CD4-positive, alpha-beta T cell treated with Interleukin-4 for 4 hours (primary cell): ENCODE results near the gene SF3B3.
A peak's percentile ranks its signal among the peaks of the same experiment; 100 is the strongest.
"Not testable (repeated sequence)": the region's sequence is repeated elsewhere in the genome, so short reads cannot be mapped to it uniquely, and the experiment has no call there.

Experiments used
- DNase-seq: peaks from one replicate; pipeline ENCODE4 v3.0.0-alpha.2; 2020

The SF3B3 gene

DNA sequence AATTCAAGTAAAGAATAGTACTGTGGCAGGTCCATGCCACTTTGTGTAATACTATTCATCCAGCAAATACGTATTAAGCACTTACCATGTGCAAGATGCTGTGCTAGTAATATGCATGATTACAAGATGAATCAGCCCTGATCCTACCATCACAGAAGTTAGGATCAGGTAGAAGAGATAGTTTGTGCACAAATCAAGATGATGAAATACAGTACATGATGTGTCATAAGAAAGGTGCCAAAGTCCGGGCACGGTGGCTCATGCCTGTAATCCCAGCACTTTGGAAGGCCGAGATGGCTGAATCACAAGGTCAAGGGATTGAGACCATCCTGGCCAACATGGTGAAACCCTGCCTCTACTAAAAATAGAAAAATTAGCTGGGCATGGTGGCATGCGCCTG, 11.2 kb upstream of the SF3B3 start:
- DNase-seq: no peak

- DNase-seq: peak; percentile 76
Measured at GRCh38 chr16:70520612-70521297, 2.9 kb upstream of the SF3B3 start.

DNA sequence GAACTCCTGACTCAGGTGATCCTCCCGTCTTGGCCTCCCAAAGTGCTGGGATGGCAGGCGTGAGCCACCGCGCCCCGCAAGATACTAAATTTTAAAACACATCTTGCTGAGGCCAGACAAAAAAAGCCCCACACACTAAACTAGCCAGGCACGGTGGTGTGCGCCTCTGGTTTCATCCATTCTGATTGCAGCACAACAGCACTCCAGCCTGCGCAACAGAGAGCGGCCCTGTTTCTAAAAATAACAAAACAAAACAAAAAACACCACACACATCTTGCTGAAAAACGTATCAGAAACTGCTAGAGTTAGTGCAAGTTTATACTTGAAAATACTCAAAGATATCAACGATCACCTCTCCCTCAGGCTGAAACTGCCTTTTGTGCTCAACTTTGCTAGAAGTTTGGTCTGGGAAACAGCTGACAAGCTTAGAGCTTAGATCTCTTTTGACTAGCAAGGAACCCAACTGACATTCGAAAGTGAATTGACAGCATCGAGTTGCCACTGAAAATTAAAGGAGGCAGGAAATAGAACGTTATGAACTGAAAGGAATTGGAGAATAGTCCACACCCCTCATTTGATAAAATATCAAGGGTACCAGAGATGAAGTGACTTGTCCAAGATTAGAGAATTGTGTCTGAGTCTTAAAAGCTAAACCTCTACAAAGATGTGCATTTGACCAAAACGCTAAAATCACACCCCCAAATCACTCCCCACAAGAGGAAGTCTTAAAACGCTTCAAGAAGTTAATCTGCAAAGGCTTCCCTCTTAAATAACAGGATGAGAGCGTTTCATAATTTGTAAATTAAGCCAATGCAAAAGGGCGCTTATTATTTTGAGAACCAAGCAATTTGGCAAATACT, 1.2 kb upstream of the SF3B3 start:
- DNase-seq: peak; percentile 19

DNA sequence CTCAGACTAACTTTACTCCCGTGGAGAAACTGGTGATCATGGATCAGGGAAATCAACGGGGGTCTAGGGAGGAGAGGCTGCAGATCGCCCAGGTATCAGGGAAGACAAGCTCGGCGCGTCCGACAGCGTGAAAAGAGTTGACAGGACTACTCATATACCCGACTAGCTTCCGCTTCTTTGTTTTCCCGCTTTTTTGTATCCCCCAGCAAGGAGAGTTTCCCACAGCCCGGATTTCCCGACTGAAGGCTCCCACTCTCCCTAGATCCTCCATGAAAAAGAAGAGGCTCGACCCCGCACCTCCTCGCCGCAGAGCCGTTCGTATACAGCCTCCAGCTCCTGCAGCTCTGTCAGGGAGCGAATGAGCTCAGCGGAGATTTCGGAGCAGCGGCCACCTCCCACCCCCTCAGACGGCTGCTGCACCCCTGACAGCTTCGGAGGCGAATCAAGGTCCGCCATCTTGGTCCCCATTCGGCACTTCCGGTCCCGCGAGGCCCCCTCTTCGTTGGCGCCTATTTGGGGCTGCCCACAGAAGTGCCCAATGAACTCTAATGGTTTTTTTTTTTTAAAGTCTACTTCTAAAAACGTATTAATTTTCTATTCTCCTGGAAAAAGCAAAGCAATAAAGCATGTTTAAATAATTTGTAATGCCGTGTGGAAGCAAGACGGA, 407 bp upstream of the SF3B3 start, which contains the start of gene COG4:
TSS of gene COG4 (minus strand) at position 479 of the 667 bp plus-strand sequence. CDS start at position 468, 11 bp downstream.
- peak; percentile 90 for DNase-seq

DNA sequence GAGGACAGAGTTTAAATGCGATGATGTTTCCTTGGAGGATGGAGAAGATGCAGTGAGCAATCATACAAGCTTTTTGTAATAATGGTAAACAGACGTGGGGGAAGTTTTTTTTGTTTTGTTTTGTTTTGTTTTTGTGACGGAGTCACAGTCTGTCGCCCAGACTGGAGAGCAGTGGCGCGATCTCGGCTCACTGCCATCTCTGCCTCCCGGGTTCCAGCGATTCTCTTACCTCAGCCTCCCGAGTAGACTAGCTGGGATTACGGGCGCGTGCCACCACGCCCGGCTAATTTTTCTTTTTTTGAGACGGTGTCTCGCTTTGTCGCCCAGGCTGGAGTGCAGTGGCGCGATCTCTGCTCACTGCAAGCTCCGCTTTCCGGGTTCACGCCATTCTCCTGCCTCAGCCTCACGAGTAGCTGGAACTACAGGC, 796 bp downstream of the SF3B3 start:
- peak; percentile 34 for DNase-seq

- DNase-seq: no peak
Measured at GRCh38 chr16:70526403-70526802, 2.8 kb downstream of the SF3B3 start.

GRCh38 chr16:70527315-70527996, 3.8 kb downstream of the SF3B3 start:
- no peak for DNase-seq

DNA sequence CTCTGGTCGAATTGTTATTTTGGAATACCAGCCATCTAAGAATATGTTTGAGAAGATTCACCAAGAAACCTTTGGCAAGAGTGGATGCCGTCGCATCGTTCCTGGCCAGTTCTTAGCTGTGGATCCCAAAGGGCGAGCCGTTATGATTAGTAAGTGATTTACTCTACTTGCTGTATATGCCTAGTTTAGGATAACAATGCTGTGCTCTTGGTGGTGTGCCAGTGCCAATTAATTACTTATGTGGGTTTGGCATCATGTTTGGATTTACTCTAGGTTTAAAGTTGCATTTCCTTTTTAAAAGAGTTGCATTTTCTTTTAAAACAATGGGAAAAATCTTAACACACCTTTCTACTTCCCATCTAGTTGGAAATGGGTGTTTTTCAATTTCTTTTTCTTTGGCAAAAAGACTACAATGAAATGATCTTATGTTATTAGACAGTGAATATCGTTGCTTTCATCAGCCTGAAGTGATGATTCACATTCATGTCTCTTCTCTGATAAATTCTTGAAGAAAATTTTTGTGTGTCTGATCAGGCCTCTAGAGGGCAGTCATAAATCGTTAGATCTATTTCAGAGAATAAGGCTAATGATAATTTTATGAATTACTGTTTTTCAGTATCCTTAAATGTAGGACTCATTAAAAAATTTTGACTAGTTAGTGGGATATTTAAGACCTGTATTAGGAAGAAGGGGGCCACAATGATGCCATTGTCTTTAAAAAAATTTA, 5.6 kb downstream of the SF3B3 start:
- peak; percentile 61 for DNase-seq

GRCh38 chr16:70529954-70530353, 6.3 kb downstream of the SF3B3 start:
- DNase-seq: not testable (repeated sequence)

DNA sequence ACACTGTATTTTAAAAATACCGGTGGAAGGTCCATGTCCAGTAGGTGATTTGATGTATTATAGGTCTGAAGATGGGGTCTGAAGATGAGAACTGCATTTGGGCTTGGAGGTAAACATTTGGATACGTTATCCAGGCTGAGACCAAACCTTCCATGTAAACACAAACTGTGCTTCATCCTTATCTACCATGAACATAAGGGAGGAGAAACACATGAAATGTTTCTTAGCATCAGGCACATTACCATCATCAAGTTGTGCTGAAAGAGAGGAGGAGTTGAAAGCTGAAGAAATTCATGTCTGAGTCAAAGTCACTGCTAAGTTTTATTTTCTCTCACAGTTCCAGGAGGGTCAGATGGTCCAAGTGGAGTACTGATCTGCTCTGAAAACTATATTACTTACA, 11.4 kb downstream of the SF3B3 start:
- no peak for DNase-seq

DNA sequence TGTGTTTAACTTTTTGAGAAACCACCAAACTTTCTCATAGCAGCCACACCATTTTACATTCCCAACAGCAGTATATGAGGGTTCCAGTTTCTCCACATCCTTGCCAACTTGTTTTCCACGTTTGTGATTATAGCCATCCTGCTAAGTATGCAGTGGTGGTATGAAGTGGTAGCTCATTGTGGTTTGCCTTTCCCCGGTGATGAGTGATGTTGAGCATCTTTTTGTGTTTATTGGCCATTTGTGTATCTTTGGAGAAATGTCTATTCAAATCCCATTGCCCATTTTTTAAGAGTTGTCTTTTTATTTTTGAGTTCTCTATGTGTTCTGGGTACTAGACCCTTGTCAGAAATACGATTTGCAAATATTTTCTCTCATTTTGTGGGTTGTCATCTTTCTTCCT, 17.4 kb downstream of the SF3B3 start:
- no peak for DNase-seq

GRCh38 chr16:70544548-70544947, 20.9 kb downstream of the SF3B3 start:
- DNase-seq: no peak

DNA sequence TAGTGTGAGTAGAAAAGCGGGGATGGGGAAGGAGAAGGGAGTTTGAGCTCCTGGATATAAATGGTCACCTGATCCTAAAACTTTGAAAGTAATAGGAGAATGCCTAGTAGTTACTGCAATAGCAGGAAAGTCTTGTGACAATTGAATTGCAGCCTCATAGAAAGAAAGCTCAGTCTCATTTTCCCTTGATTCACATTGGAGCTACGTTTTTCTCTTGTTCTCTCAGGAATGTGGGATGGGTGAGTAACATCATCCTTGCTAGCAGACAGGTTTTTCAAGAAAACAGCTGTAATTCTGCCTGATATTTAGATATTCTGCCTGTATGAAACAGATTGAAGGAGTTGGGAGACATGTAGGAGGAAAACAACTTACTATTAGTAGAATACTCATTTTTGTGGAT, 25.3 kb downstream of the SF3B3 start:
- no peak for DNase-seq

DNA sequence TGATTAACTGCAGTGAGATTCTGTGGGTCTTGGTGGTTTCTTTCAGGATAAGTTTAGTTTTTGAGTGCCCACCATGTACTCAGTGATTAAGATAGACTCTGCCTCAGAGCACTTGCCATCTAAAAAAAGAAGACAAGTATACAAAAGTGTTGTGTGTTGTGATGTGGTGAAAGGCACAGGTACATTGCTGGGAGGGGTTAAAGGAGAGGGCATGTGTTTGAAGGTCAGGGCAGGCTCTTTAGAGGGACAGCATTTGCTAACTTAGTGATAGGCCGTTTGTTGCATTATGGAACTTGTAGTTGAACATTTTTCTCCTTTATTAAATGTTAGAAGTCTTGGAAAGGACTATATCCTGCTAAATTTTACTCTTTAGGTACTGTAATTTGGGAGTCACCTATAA, 26.5 kb downstream of the SF3B3 start:
- DNase-seq: no peak

GRCh38 chr16:70551788-70552187, 28.2 kb downstream of the SF3B3 start:
- DNase-seq: no peak

DNA sequence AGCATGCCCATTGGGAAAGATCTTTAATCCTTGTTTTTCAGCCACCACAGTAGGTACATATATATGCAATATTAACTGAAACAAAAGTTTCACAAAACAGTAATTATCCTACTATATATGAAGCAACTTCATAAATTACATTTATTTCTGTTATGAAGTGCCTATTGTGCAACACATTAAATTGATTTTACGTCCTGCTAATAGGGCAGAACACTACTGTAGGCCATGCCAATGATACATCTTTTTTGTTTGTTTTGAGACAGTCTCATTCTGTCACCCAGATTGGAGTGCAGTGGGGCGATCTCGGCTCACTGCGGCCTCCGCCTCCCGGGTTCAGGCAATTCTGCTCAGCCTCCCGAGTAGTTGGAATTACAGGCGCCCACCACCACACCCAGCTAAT, 29.1 kb downstream of the SF3B3 start:
- DNase-seq: no peak

GRCh38 chr16:70553645-70554044, 30.0 kb downstream of the SF3B3 start:
- no peak for DNase-seq

- no peak for DNase-seq
Measured at GRCh38 chr16:70556063-70556462, 32.4 kb downstream of the SF3B3 start.

DNA sequence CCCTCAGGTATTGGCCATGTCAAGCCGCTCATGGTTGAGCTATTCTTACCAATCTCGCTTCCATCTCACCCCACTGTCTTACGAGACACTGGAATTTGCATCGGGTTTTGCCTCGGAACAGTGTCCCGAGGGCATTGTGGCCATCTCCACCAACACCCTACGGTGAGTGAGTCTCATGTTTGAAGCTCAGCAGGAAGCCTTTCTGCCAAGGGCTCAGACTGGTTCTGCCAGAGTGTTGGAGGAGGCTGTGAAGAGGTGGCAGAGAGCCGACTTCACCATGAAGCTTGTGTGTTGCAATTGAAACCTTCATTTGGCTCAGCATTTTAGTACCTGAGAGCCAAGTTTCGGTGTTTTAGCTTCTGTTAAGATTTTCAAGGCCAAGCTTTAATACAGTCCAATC, 38.0 kb downstream of the SF3B3 start:
- DNase-seq: no peak

DNA sequence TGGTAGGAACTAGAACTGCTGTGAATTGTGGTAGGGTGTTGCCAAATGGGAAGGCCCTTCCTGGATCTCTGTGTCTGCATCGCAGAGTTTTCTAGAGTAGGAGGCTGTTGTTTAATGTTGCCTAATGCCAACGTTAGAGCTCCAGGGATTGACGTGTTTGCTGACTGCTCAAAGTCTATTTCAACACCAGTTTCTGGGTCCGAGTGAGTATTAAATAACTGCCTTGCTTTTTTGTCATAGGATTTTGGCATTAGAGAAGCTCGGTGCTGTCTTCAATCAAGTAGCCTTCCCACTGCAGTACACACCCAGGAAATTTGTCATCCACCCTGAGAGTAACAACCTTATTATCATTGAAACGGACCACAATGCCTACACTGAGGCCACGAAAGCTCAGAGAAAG, 40.0 kb downstream of the SF3B3 start:
- no peak for DNase-seq

- no peak for DNase-seq
Measured at GRCh38 chr16:70565053-70565452, 41.4 kb downstream of the SF3B3 start.

GRCh38 chr16:70568601-70569237, 45.1 kb downstream of the SF3B3 start:
- no peak for DNase-seq
